B cell (primary cell): ENCODE results near the gene PALB2. TPM values are rescaled to one million over a fixed set of nuclear protein-coding genes. Genes with fewer than 3 reads are reported as not detected.

Experiments used
- ATAC-seq: fragments of 200-7000 bp; cut with Tn5 transposase; one replicate; pipeline ENCODE4 v1.10.0; 2021; ENCODE audit warnings: low read depth, mild to moderate bottlenecking, moderate number of reproducible peaks, moderate library complexity
- CTCF ChIA-PET: fragments of 350-600 bp; sonication (Branson Sonifier 250); formaldehyde crosslinking; loops from one replicate; lab custom pipeline; 2021; ENCODE audit warnings: antibody characterized with exemption, inconsistent platforms; lab: Charles Lee
- POLR2A ChIA-PET: fragments of 350-600 bp; sonication (Branson Sonifier 250); formaldehyde crosslinking; loops from one replicate; lab custom pipeline; 2021; ENCODE audit warnings: antibody characterized with exemption; lab: Charles Lee
- DNase-seq: peaks from one replicate; pipeline ENCODE4 v3.0.0; 2013
- H2AFZ ChIP-seq: 2 replicates; pipeline ENCODE4 v1.6.1; 2012; ENCODE audit warnings: mild to moderate bottlenecking, low read depth, low read length; ENCODE audit not compliant: insufficient read depth, poor library complexity, severe bottlenecking
- H3K27ac ChIP-seq, 2 donors: 1 replicate in 1 of 2; 2 replicates in 1 of 2; pipeline ENCODE4 v1.5.1; 2012 to 2013; ENCODE audit warnings: low read length in 2 of 2, mild to moderate bottlenecking in 2 of 2, moderate library complexity in 1 of 2
- H3K27me3 ChIP-seq, 4 experiments: fragments of 200-600 bp in 1 of 4; sonication (generic) in 1 of 4; replicated peaks in 1 of 4; 1 replicate in 2 of 4; 2 replicates in 2 of 4; pipeline versions ENCODE4 v1.6.1 to v1.7.0; 2013 to 2016; ENCODE audit warnings: low read length in 3 of 4, mild to moderate bottlenecking in 2 of 4, mixed read lengths in 1 of 4, moderate library complexity in 1 of 4; ENCODE audit not compliant: insufficient read depth in 4 of 4, control insufficient read depth in 3 of 4; ENCODE audit errors: control extremely low read depth in 1 of 4
- H3K36me3 ChIP-seq, 2 experiments: replicated peaks in 1 of 2; 1 replicate in 1 of 2; 2 replicates in 1 of 2; pipeline versions ENCODE4 v1.6.1 to v1.7.1; 2013; ENCODE audit warnings: low read length in 1 of 2; ENCODE audit not compliant: insufficient read depth in 2 of 2, control insufficient read depth in 1 of 2; ENCODE audit errors: control extremely low read depth in 1 of 2, extremely low read depth in 1 of 2
- H3K4me1 ChIP-seq, 2 donors: fragments of 200-600 bp in 1 of 2; sonication (generic) in 1 of 2; 1 replicate in 1 of 2; 2 replicates in 1 of 2; pipeline versions ENCODE4 v1.5.1 to v1.6.1; 2013 to 2017; ENCODE audit warnings: low read length in 2 of 2; ENCODE audit not compliant: control insufficient read depth in 2 of 2, insufficient read depth in 2 of 2
- H3K4me2 ChIP-seq: replicated peaks from 2 replicates; pipeline ENCODE3; 2012; ENCODE audit warnings: mild to moderate bottlenecking, low read depth, low read length; ENCODE audit not compliant: poor library complexity, severe bottlenecking
- H3K4me3 ChIP-seq, 5 experiments: fragments of 200-600 bp in 1 of 5; sonication (generic) in 1 of 5; 1 replicate in 3 of 5; 2 replicates in 2 of 5; pipeline versions ENCODE4 v1.5.1 to v1.7.0; 2011 to 2016; ENCODE audit warnings: low read length in 4 of 5, mild to moderate bottlenecking in 4 of 5, low read depth in 2 of 5, control low read depth in 1 of 5, moderate library complexity in 1 of 5; ENCODE audit not compliant: insufficient read depth in 1 of 5; ENCODE audit errors: control extremely low read depth in 1 of 5, extremely low read depth in 1 of 5
- H3K79me2 ChIP-seq: fragments of 200-600 bp; sonication (generic); one replicate; pipeline ENCODE4 v1.6.0; 2016; ENCODE audit warnings: low read length; ENCODE audit not compliant: control insufficient read depth, insufficient read depth
- H3K9ac ChIP-seq: fragments of 200-600 bp; sonication (generic); 2 replicates; pipeline ENCODE4 v1.6.1; 2017; ENCODE audit warnings: mild to moderate bottlenecking, low read length, moderate library complexity
- H3K9me3 ChIP-seq, 3 donors: one replicate each; pipeline versions ENCODE4 v1.6.1 to v1.7.1; 2013; ENCODE audit warnings: low read length in 2 of 3; ENCODE audit not compliant: control insufficient read depth in 2 of 3, insufficient read depth in 1 of 3; ENCODE audit errors: control extremely low read depth in 1 of 3
- H4K20me1 ChIP-seq: 2 replicates; pipeline ENCODE4 v1.6.0; 2012; ENCODE audit warnings: mild to moderate bottlenecking, low read length; ENCODE audit not compliant: insufficient read depth, control insufficient read depth, poor library complexity, severe bottlenecking
- H3K27ac Mint-ChIP-seq: one replicate; pipeline ENCODE4 v1.8.0; 2021; ENCODE audit warnings: mixed read lengths
- H3K27me3 Mint-ChIP-seq: one replicate; pipeline ENCODE4 v1.8.0; 2021; ENCODE audit warnings: mixed read lengths
- H3K4me1 Mint-ChIP-seq: one replicate; pipeline ENCODE4 v1.8.0; 2021; ENCODE audit warnings: mixed read lengths
- H3K4me3 Mint-ChIP-seq: one replicate; pipeline ENCODE4 v1.8.0; 2021; ENCODE audit warnings: mixed read lengths
- H3K9me3 Mint-ChIP-seq: one replicate; pipeline ENCODE4 v1.8.0; 2022; ENCODE audit warnings: mixed read lengths; ENCODE audit not compliant: insufficient read depth
- EZH2 ChIP-seq: IDR thresholded peaks from 2 replicates; pipeline ENCODE4 v1.6.1; 2012; ENCODE audit warnings: borderline replicate concordance, low read depth, mild to moderate bottlenecking, moderate library complexity, low read length; ENCODE audit not compliant: insufficient read depth, poor library complexity, severe bottlenecking
- WGBS: methylation state at CpG from one replicate; pipeline ENCODE4 v1.1.5; 2013; ENCODE audit warnings: missing lambda C conversion rate; ENCODE audit not compliant: insufficient coverage; 5-methylcytosine and 5-hydroxymethylcytosine counted together
- intact Hi-C: fragments of 100-400 bp; cut with micrococcal nuclease; formaldehyde crosslinking; loops from one replicate; pipeline ENCODE4 v1.10.0; 2022
- polyA plus RNA-seq: library from polyadenylated mRNA; depleted of rRNA; stranded (reverse); fragments of >200 nt; gene quantifications from 2 replicates; pipeline ENCODE4 v1.2.3, GENCODE V29; 2012
- total RNA-seq, 2 donors: library from RNA; stranded (reverse); fragments of 120-200 nt in 1 of 2; gene quantifications; 1 replicate in 1 of 2; 2 replicates in 1 of 2; pipeline versions ENCODE4 v1.2.3 to v1.2.4, GENCODE V29; 2013 to 2022
- TF ChIP-seq, protein P1 (sequence below): fragments of 200-600 bp; IDR thresholded peaks from one replicate; pipeline ENCODE4 v1.8.0; 2022; ENCODE audit warnings: antibody characterized with exemption, mild to moderate bottlenecking

PALB2 gene
- total and polyA plus RNA-seq, 2 donors (not counting 1 experiment from before 2014, with no cell fraction given), result 3.6 to 16.3 TPM

DNA sequence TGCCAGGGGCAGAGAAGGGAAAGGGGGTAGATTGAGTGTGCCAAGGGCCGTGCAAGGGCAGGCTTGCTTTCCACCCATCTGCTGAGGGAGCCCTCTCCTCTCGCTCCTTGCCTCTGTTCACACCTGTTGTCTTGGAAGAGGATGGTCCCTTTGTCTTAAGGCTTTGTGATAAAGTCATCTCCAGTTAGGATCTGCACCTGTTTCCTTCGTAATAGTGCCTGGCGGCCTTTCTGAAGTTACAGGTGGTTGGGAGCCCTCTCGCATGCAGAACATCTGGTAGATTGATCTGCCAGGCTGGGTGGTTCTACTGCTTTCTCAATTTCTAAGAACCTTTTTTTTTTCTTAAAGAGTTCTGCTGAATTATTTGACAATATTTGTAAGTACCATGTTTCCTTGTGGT is 67.3 kb downstream of the PALB2 start:
- WGBS, result 92% methylated on average over 5 of the region's 5 CpGs
- no peaks in the 10 kb centered on the region for H3K9me3 Mint-ChIP-seq
- no peak overlapping the region for H2AFZ ChIP-seq
- no peak overlapping the region for H3K27ac Mint-ChIP-seq
- H3K4me3 Mint-ChIP-seq, result no peak overlapping the region
- no peaks in the 10 kb centered on the region for H3K9me3 ChIP-seq
- H3K79me2 ChIP-seq, result no peaks in the 10 kb centered on the region
- H4K20me1 ChIP-seq, result no peaks in the 10 kb centered on the region
- ATAC-seq (no peak), DNase-seq (no peak)
- TF ChIP-seq EZH2, result no peak
- TF ChIP-seq, protein P1, sequence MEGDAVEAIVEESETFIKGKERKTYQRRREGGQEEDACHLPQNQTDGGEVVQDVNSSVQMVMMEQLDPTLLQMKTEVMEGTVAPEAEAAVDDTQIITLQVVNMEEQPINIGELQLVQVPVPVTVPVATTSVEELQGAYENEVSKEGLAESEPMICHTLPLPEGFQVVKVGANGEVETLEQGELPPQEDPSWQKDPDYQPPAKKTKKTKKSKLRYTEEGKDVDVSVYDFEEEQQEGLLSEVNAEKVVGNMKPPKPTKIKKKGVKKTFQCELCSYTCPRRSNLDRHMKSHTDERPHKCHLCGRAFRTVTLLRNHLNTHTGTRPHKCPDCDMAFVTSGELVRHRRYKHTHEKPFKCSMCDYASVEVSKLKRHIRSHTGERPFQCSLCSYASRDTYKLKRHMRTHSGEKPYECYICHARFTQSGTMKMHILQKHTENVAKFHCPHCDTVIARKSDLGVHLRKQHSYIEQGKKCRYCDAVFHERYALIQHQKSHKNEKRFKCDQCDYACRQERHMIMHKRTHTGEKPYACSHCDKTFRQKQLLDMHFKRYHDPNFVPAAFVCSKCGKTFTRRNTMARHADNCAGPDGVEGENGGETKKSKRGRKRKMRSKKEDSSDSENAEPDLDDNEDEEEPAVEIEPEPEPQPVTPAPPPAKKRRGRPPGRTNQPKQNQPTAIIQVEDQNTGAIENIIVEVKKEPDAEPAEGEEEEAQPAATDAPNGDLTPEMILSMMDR, result no peak
- H3K4me1 Mint-ChIP-seq, result peaks cover 25% of the 10 kb centered on the region
- intact Hi-C loops, result no loop called here
- ChIA-PET POLR2A (no interaction called here), CTCF (interaction anchor here (1.2 kb wide), 1 partner anchor 23 kb away, joined by 4 read pairs; no protein-coding TSS in a partner anchor)
- peaks cover 0 to 32% of the 10 kb centered on the region in 2 experiments for H3K36me3 ChIP-seq
- H3K9ac ChIP-seq, result no peak overlapping the region
- H3K27me3 ChIP-seq, result no peaks in the 10 kb centered on the region
- no peaks in the 10 kb centered on the region for H3K27me3 Mint-ChIP-seq
- H3K4me2 ChIP-seq, result no peak overlapping the region
- H3K27ac ChIP-seq, result no peak overlapping the region
- H3K4me3 ChIP-seq, result no peak overlapping the region
- H3K4me1 ChIP-seq, result peaks cover 20 to 26% of the 10 kb centered on the region in 2 donors

DNA sequence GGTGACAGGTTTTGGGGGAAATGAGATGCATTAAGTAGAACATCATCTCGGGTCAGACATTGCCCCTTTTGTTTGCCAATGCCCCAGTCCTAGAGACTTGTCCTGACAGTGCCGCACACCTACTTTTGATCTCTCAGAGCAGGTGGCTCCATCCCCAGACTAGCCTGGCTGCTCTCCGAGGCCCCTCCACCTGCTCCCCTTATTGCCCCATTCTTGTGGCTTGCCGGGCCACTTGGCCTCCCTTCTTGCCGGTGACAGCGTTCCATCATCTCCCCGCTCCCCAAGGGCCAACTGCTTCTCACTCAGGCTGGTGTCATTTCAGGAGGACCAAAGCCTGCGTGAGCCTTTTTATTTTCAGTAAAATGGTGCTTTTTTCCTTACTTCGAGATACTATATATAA is 68.7 kb downstream of the PALB2 start:
- Mint-ChIP-seq H3K4me1 (peaks cover 25% of the 10 kb centered on the region), H3K4me3 (no peak overlapping the region), H3K27me3 (no peaks in the 10 kb centered on the region), H3K9me3 (no peaks in the 10 kb centered on the region), H3K27ac (no peak overlapping the region)
- Histone ChIP-seq H3K27me3 (no peaks in the 10 kb centered on the region), H3K4me1 (peaks cover 20 to 28% of the 10 kb centered on the region in 2 donors), H3K36me3 (peaks cover 0 to 30% of the 10 kb centered on the region in 2 experiments), H4K20me1 (no peaks in the 10 kb centered on the region), H3K4me2 (no peak overlapping the region), H3K79me2 (no peaks in the 10 kb centered on the region), H3K4me3 (no peak overlapping the region), H3K27ac (peak overlapping the region in 1 of 2 donors; percentile 39), H3K9ac (no peak overlapping the region), H2AFZ (no peak overlapping the region), H3K9me3 (no peaks in the 10 kb centered on the region)
- 94% methylated on average over 7 of the region's 9 CpGs for WGBS
- ChIA-PET CTCF (interaction anchor here (1.2 kb wide), 1 partner anchor 24 kb away, joined by 4 read pairs; no protein-coding TSS in a partner anchor), POLR2A (no interaction called here)
- no peak for DNase-seq
- TF ChIP-seq, protein P1, result no peak
- no peak for TF ChIP-seq EZH2
- no peak for ATAC-seq
- intact Hi-C loops, result no loop called here
